Hepatocyte (in vitro differentiated cells): ENCODE results near the gene POLD2. TPM values are rescaled to one million over a fixed set of nuclear protein-coding genes. Genes with fewer than 3 reads are reported as not detected.

Experiments used
- DNase-seq: peaks from one replicate; pipeline ENCODE4 v3.0.0-alpha.2; 2016; ENCODE audit warnings: low spot score
- H2AFZ ChIP-seq: fragments of 200-600 bp; sonication (generic); 2 replicates; pipeline ENCODE4 v1.6.0; 2016; ENCODE audit warnings: antibody characterized with exemption, mild to moderate bottlenecking
- H3K27ac ChIP-seq: fragments of 200-600 bp; sonication (generic); 2 replicates; pipeline ENCODE4 v1.5.1; 2016; ENCODE audit warnings: mild to moderate bottlenecking
- H3K27me3 ChIP-seq: fragments of 200-600 bp; sonication (generic); 2 replicates; pipeline ENCODE4 v1.6.1; 2016
- H3K36me3 ChIP-seq: fragments of 200-600 bp; sonication (generic); replicated peaks from 2 replicates; pipeline ENCODE4 v1.5.1; 2016; ENCODE audit warnings: low read depth; ENCODE audit not compliant: insufficient read depth
- H3K4me1 ChIP-seq: fragments of 200-600 bp; sonication (generic); 2 replicates; pipeline ENCODE4 v1.5.1; 2016; ENCODE audit warnings: mild to moderate bottlenecking, moderate library complexity; ENCODE audit not compliant: insufficient read depth
- H3K4me2 ChIP-seq: fragments of 200-600 bp; sonication (generic); 2 replicates; pipeline ENCODE4 v1.6.0; 2016
- H3K4me3 ChIP-seq: fragments of 200-600 bp; sonication (generic); 2 replicates; pipeline ENCODE4 v1.5.1; 2016; ENCODE audit warnings: mild to moderate bottlenecking
- H3K79me2 ChIP-seq: fragments of 200-600 bp; sonication (generic); 2 replicates; pipeline ENCODE4 v1.6.0; 2017; ENCODE audit warnings: mild to moderate bottlenecking
- H3K9me2 ChIP-seq: fragments of 200-600 bp; sonication (generic); replicated peaks from 2 replicates; pipeline ENCODE4 v1.6.0; 2017; ENCODE audit warnings: mild to moderate bottlenecking; ENCODE audit not compliant: insufficient read depth
- H3K9me3 ChIP-seq: fragments of 200-600 bp; sonication (generic); 2 replicates; pipeline ENCODE4 v1.5.1; 2016; ENCODE audit warnings: low read depth, mild to moderate bottlenecking
- H4K20me1 ChIP-seq: fragments of 200-600 bp; sonication (generic); 2 replicates; pipeline ENCODE4 v1.6.0; 2016; ENCODE audit warnings: mild to moderate bottlenecking; ENCODE audit not compliant: insufficient read depth, poor library complexity, severe bottlenecking
- EZH2 ChIP-seq: fragments of 200-600 bp; sonication (generic); IDR thresholded peaks from 2 replicates; pipeline ENCODE4 v1.6.1; 2016; ENCODE audit warnings: antibody characterized with exemption, mild to moderate bottlenecking, borderline replicate concordance
- EZH2phosphoT487 ChIP-seq: fragments of 200-600 bp; sonication (generic); IDR thresholded peaks from one replicate; pipeline ENCODE4 v1.6.1; 2018; ENCODE audit warnings: antibody characterized with exemption, mild to moderate bottlenecking, low read depth, moderate library complexity; ENCODE audit not compliant: unreplicated experiment, severe bottlenecking
- WGBS: methylation state at CpG from one replicate; pipeline ENCODE4 v1.1.6; 2016; ENCODE audit warnings: low lambda C conversion rate; ENCODE audit errors: missing lambda C conversion rate; 5-methylcytosine and 5-hydroxymethylcytosine counted together
- polyA plus RNA-seq: library from polyadenylated mRNA; unstranded; fragments of >200 nt; fragmentation: Nextera tagmentation; extraction: Ambion mirVana; gene quantifications from 2 replicates; pipeline ENCODE4 v1.2.1, GENCODE V29; 2016
- total RNA-seq: library from RNA; depleted of rRNA; stranded (reverse); fragments of >200 nt; gene quantifications from 2 replicates; pipeline ENCODE4 v1.2.3, GENCODE V29; 2014
- TF ChIP-seq, protein P1 (sequence below): fragments of 200-600 bp; sonication (generic); IDR thresholded peaks from 2 replicates; pipeline ENCODE4 v1.5.1; 2016; ENCODE audit warnings: antibody characterized with exemption, mild to moderate bottlenecking; ENCODE audit not compliant: poor library complexity

POLD2 gene
- total and polyA plus RNA-seq, 2 experiments from 2014 or later, result 59.9 to 110 TPM

DNA sequence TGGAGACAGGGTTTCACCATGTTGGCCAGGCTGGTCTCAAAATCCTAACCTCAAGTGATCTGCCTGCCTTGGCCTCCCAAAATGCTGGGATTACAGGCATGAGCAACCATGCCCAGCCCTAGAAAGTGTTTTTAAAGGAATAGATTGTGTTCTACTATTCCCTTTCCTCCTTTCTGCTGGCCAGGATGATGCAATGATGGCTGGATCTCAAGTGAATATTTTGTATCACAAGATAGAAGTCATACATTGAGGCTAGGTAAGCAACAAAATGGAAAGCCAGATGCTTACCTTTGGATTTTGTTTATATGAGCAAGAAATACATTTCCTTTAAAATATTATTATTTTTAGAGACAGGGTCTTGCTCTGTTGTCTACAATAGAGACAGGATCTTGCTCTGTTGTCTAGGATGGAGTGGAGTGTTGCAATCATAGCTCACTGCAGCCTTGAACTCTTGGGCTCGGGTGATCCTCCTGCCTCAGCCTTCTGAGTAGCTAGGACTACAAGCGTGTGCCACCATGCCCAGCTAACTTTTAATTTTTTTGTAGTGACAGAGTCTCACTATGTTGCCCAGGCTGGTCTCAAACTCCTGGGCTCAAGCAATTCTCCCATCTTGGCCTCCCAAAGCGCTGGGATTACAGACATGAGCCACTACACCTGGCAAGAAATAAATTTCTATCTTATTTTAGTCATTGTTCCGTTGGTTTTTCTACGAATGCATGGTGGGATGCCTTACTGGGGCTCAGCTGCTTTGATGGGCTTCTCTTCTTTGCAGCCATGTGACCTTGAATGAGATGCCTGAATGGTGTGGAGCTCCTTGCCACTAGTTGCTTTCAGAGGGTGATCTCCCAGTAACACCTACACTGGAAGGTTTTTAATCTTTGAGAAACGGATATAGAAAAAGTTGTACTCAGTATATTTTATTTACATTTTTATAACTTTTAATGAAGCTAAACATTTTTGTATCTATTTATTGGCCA, 25.0 kb downstream of the POLD2 start:
- H3K36me3 ChIP-seq, result no peaks in the 10 kb centered on the region
- H3K9me2 ChIP-seq, result no peaks in the 10 kb centered on the region
- H2AFZ ChIP-seq, result no peak overlapping the region
- 95% methylated on average over 6 of the region's 6 CpGs for WGBS
- no peaks in the 10 kb centered on the region for H4K20me1 ChIP-seq
- H3K4me3 ChIP-seq, result no peak overlapping the region
- H3K4me1 ChIP-seq, result peaks cover 5% of the 10 kb centered on the region
- H3K9me3 ChIP-seq, result no peaks in the 10 kb centered on the region
- TF ChIP-seq, protein P1, sequence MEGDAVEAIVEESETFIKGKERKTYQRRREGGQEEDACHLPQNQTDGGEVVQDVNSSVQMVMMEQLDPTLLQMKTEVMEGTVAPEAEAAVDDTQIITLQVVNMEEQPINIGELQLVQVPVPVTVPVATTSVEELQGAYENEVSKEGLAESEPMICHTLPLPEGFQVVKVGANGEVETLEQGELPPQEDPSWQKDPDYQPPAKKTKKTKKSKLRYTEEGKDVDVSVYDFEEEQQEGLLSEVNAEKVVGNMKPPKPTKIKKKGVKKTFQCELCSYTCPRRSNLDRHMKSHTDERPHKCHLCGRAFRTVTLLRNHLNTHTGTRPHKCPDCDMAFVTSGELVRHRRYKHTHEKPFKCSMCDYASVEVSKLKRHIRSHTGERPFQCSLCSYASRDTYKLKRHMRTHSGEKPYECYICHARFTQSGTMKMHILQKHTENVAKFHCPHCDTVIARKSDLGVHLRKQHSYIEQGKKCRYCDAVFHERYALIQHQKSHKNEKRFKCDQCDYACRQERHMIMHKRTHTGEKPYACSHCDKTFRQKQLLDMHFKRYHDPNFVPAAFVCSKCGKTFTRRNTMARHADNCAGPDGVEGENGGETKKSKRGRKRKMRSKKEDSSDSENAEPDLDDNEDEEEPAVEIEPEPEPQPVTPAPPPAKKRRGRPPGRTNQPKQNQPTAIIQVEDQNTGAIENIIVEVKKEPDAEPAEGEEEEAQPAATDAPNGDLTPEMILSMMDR, result no peak
- no peak for TF ChIP-seq EZH2phosphoT487
- no peak for TF ChIP-seq EZH2
- H3K4me2 ChIP-seq, result no peak overlapping the region
- no peak for DNase-seq
- H3K79me2 ChIP-seq, result no peaks in the 10 kb centered on the region
- no peak overlapping the region for H3K27ac ChIP-seq
- H3K27me3 ChIP-seq, result no peaks in the 10 kb centered on the region

DNA sequence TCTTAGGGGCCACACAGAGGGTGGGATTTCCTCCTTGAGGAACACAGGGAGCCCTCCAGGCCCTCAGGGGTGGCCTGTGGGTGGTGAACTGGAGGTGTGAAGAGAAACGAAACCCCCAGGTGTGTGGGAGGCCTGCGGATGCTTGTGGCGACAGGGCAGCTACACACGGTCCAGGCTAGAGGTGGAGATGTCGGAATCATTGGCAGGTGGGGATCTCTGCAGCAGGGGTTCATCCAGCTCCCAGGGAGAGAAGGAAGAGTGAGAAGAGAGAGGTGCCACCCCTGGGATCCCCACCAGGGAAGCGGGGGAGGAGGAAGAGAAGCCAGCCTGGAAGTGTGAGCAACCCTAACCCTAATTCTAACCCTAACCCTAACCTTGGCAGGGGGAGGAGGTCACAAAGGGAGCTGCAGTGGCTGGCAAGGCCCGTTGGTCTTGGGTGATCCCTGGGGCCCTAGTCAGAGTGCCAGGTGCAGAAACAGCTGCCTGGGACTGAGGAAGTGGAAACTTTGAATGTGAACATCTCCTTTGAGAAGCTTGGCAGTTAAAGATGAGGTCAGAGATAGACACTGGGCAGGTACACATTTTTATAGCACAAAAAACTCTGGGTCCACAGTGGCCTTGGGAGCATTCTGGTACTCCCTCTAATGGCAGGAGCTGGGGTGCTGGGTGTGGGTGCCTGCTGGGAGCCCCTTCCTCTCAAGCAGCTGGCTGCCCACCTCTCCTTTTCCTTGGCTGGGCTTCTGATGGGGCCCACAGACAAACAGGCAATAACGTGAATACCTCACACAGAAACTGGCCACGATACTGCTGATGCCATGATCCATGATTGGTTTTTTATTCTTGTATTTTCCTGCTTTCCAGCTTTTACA, 26.1 kb downstream of the POLD2 start:
- 85% methylated on average over 9 of the region's 9 CpGs for WGBS
- H2AFZ ChIP-seq, result no peak overlapping the region
- no peaks in the 10 kb centered on the region for H3K36me3 ChIP-seq
- no peak overlapping the region for H3K4me3 ChIP-seq
- H3K79me2 ChIP-seq, result no peaks in the 10 kb centered on the region
- no peaks in the 10 kb centered on the region for H3K27me3 ChIP-seq
- no peak overlapping the region for H3K27ac ChIP-seq
- no peak for DNase-seq
- no peaks in the 10 kb centered on the region for H3K9me3 ChIP-seq
- peaks cover 5% of the 10 kb centered on the region for H3K4me1 ChIP-seq
- TF ChIP-seq, protein P1, result no peak
- TF ChIP-seq EZH2phosphoT487 (no peak), EZH2 (no peak)
- no peaks in the 10 kb centered on the region for H3K9me2 ChIP-seq
- H3K4me2 ChIP-seq, result no peak overlapping the region
- H4K20me1 ChIP-seq, result no peaks in the 10 kb centered on the region

DNA sequence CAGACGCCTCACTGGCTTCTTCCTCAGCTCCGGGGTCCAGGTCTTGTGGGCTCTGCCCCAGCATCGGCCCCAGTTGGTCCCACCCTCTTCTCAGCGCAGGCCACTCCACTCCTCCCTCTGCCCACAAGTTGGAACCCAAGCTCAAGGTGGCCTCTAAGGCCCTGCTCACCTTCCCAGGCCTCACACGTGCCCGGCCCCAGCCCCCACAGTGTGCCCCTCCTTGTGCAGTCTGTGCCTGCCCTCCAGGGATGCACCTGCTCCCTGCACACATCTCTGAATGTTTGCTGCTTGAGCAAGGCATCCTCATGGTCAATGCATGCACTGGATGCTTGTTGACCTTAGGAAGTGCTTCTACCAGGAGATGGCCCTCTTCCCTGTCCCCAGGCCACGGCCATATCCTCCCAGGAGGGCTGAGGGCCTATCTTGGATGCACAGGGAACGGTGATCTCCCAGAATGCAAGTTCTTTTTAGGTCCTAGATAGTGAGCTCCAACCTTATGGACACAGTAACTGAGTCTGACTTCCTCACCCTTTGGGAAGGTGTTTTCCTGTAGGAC, 26.9 kb downstream of the POLD2 start:
- no peaks in the 10 kb centered on the region for H4K20me1 ChIP-seq
- H3K79me2 ChIP-seq, result no peaks in the 10 kb centered on the region
- no peaks in the 10 kb centered on the region for H3K9me2 ChIP-seq
- no peak overlapping the region for H3K27ac ChIP-seq
- TF ChIP-seq EZH2, result no peak
- TF ChIP-seq, protein P1, result no peak
- no peak for TF ChIP-seq EZH2phosphoT487
- WGBS, result 94% methylated on average over 6 of the region's 8 CpGs
- no peak for DNase-seq
- H3K4me3 ChIP-seq, result no peak overlapping the region
- H3K9me3 ChIP-seq, result no peaks in the 10 kb centered on the region
- no peaks in the 10 kb centered on the region for H3K27me3 ChIP-seq
- H3K4me2 ChIP-seq, result no peak overlapping the region
- H2AFZ ChIP-seq, result no peak overlapping the region
- H3K4me1 ChIP-seq, result peaks cover 5% of the 10 kb centered on the region
- H3K36me3 ChIP-seq, result no peaks in the 10 kb centered on the region
